Measurements from ENCODE around the gene DHFR.

DNA sequence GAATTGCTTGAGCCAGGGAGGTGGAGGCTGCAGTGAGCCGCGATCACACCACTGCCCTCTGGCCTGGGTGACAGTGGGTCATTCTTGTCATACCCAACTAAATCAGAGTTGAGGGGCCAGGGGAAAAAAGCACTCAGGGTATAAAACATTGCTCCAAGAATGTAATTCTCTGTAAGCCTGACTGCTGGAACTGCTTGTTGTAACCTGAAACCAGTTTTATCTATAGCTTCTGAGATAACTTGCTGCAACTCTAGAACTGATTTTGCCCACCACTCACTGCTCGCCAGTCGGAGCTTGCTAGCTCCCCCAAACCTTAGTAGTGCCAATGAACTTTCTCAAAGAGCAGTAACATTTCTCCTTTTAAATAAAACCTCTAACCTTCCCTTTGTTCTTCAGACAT, 9.9 kb downstream of the DHFR start:
- TF ChIP-seq, protein P1, sequence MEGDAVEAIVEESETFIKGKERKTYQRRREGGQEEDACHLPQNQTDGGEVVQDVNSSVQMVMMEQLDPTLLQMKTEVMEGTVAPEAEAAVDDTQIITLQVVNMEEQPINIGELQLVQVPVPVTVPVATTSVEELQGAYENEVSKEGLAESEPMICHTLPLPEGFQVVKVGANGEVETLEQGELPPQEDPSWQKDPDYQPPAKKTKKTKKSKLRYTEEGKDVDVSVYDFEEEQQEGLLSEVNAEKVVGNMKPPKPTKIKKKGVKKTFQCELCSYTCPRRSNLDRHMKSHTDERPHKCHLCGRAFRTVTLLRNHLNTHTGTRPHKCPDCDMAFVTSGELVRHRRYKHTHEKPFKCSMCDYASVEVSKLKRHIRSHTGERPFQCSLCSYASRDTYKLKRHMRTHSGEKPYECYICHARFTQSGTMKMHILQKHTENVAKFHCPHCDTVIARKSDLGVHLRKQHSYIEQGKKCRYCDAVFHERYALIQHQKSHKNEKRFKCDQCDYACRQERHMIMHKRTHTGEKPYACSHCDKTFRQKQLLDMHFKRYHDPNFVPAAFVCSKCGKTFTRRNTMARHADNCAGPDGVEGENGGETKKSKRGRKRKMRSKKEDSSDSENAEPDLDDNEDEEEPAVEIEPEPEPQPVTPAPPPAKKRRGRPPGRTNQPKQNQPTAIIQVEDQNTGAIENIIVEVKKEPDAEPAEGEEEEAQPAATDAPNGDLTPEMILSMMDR (IDR thresholded peaks at IDR 0.05) = no peak
- TF ChIP-seq POLR2AphosphoS5 (IDR thresholded peaks at IDR 0.05; ENCODE audit: low read depth, low read length) = no peak
- TF ChIP-seq, protein P2, sequence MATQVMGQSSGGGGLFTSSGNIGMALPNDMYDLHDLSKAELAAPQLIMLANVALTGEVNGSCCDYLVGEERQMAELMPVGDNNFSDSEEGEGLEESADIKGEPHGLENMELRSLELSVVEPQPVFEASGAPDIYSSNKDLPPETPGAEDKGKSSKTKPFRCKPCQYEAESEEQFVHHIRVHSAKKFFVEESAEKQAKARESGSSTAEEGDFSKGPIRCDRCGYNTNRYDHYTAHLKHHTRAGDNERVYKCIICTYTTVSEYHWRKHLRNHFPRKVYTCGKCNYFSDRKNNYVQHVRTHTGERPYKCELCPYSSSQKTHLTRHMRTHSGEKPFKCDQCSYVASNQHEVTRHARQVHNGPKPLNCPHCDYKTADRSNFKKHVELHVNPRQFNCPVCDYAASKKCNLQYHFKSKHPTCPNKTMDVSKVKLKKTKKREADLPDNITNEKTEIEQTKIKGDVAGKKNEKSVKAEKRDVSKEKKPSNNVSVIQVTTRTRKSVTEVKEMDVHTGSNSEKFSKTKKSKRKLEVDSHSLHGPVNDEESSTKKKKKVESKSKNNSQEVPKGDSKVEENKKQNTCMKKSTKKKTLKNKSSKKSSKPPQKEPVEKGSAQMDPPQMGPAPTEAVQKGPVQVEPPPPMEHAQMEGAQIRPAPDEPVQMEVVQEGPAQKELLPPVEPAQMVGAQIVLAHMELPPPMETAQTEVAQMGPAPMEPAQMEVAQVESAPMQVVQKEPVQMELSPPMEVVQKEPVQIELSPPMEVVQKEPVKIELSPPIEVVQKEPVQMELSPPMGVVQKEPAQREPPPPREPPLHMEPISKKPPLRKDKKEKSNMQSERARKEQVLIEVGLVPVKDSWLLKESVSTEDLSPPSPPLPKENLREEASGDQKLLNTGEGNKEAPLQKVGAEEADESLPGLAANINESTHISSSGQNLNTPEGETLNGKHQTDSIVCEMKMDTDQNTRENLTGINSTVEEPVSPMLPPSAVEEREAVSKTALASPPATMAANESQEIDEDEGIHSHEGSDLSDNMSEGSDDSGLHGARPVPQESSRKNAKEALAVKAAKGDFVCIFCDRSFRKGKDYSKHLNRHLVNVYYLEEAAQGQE (IDR thresholded peaks at IDR 0.05; ENCODE audit: insufficient read depth in 1 of 2, low read depth in 2 of 2, low read length in 1 of 2) = no peak

All from Panc1 (cell line).